ENCODE measurements around the gene FAM169A. TPM values are rescaled to one million over a fixed set of nuclear protein-coding genes. Genes with fewer than 3 reads are reported as not detected.
"Not testable (repeated sequence)": the region's sequence is repeated elsewhere in the genome, so short reads cannot be mapped to it uniquely, and the experiment has no call there.

The FAM169A gene
- total and polyA plus RNA-seq, 10 of the 15 experiments (the other 5 are each of a cell fraction or from before 2014, with no cell fraction given): 0.37 to 15.4 (median 4.7) TPM

DNA sequence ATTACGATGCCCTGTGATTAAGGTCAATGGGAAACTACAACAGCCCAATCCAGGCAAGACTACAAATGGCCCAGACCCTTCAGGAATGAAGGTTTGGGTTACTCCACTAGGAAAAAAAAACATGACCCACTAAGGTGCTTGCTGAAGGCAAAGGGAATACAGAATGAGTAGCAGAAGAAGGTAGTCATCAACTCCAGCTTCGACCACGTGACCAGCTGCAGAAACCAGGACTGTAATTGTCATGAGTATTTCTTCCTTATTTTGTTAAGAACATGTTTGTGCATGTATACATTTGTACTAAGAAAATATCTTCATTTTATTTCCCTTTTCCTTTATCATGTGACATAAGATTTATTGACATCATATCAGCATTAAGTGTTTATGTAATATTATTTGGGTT lies 74.5 kb downstream of the FAM169A start:
- CTCF ChIA-PET; H3K4me2 ChIP-seq (ENCODE audit: control insufficient read depth, insufficient read depth); H3K27me3 ChIP-seq (replicated peaks in 1 of 2; ENCODE audit: control insufficient read depth in 2 of 2, insufficient read depth in 2 of 2, low read length in 1 of 2); intact Hi-C loops (cut with micrococcal nuclease; ENCODE audit: unreplicated experiment); H4K20me1 ChIP-seq (ENCODE audit: control insufficient read depth, insufficient read depth); H3K36me3 ChIP-seq (ENCODE audit: control insufficient read depth in 2 of 2, insufficient read depth in 2 of 2, low read length in 1 of 2); DNase-seq (ENCODE audit: low read depth, low spot score); FAIRE-seq; BruUV-seq (replicated peaks); H3K4me1 ChIP-seq (ENCODE audit: control insufficient read depth, insufficient read depth, low read length); H3K4me3 ChIP-seq; H2AFZ ChIP-seq (ENCODE audit: control insufficient read depth, low read depth, low read length); H3K79me2 ChIP-seq (ENCODE audit: control insufficient read depth, insufficient read depth, low read length); H3K27ac ChIP-seq (ENCODE audit: control insufficient read depth, insufficient read depth); H3K9me3 ChIP-seq (replicated peaks; ENCODE audit: control insufficient read depth, insufficient read depth, low read length); in situ Hi-C loops (cut with MboI); H3K9ac ChIP-seq (ENCODE audit: control insufficient read depth, insufficient read depth, low read length); ATAC-seq; SMC1A ChIA-PET (ENCODE audit: uncharacterized antibody, unreplicated experiment); POLR2A ChIA-PET; RAD21 ChIA-PET (ENCODE audit: unreplicated experiment): not testable (repeated sequence)
- WGBS (ENCODE audit: insufficient coverage, insufficient replicate concordance, low lambda C conversion rate, missing lambda C conversion rate): 15% methylated on average over 3 of the region's 3 CpGs
- peak; percentile 40; the same call in 1 of the 2 replicates for TF ChIP-seq RAD51 (IDR thresholded peaks at IDR 0.05)

DNA sequence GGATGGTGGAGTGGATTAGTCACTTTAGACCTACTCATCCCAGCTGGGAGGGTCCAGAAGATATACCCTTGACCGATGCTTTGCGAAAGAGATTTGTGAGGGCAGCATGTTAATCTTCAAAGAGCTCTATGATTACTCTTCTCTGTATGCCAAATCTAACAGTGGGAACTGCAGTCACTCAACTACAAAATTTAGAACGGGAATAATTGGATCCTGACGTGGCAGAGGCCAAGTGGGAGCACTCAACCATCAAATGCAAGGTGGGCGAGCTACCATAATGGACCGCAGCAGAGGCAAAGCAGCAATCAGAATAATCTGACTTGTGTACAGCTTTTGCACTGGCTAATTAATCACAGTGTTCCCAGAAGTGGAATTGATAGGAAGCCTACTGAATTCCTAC lies 78.8 kb downstream of the FAM169A start:
- Histone ChIP-seq H2AFZ (ENCODE audit: control insufficient read depth, low read depth, low read length) (no peak overlapping the region), H3K4me3 (no peak overlapping the region), H3K36me3 (ENCODE audit: control insufficient read depth in 2 of 2, insufficient read depth in 2 of 2, low read length in 1 of 2) (no peaks in the 10 kb centered on the region), H4K20me1 (ENCODE audit: control insufficient read depth, insufficient read depth) (no peaks in the 10 kb centered on the region), H3K9me3 (replicated peaks; ENCODE audit: control insufficient read depth, insufficient read depth, low read length) (no peaks in the 10 kb centered on the region), H3K4me2 (ENCODE audit: control insufficient read depth, insufficient read depth) (no peak overlapping the region), H3K79me2 (ENCODE audit: control insufficient read depth, insufficient read depth, low read length) (no peaks in the 10 kb centered on the region), H3K9ac (ENCODE audit: control insufficient read depth, insufficient read depth, low read length) (no peak overlapping the region), H3K4me1 (ENCODE audit: control insufficient read depth, insufficient read depth, low read length) (no peaks in the 10 kb centered on the region), H3K27me3 (replicated peaks in 1 of 2; ENCODE audit: control insufficient read depth in 2 of 2, insufficient read depth in 2 of 2, low read length in 1 of 2) (no peaks in the 10 kb centered on the region), H3K27ac (ENCODE audit: control insufficient read depth, insufficient read depth) (no peak overlapping the region)
- ATAC-seq (no peak), DNase-seq (ENCODE audit: low read depth, low spot score) (no peak), FAIRE-seq (no peak)
- in situ Hi-C loops (cut with MboI): no loop called here
- 53% methylated on average over 6 of the region's 6 CpGs for WGBS (ENCODE audit: insufficient coverage, insufficient replicate concordance, low lambda C conversion rate, missing lambda C conversion rate)
- ChIA-PET RAD21 (ENCODE audit: unreplicated experiment) (no interaction called here), POLR2A (no interaction called here), CTCF (no interaction called here), SMC1A (ENCODE audit: uncharacterized antibody, unreplicated experiment) (no interaction called here)
- BruUV-seq (replicated peaks): no TSS peak
- intact Hi-C loops (cut with micrococcal nuclease; ENCODE audit: unreplicated experiment): no loop called here
- no peak for TF ChIP-seq NR2C2 (IDR thresholded peaks at IDR 0.05; ENCODE audit: borderline replicate concordance, control insufficient read depth, insufficient read length, low read depth)
- no peak for TF ChIP-seq ZBED1 (IDR thresholded peaks at IDR 0.05; ENCODE audit: borderline replicate concordance)
- no peak for TF ChIP-seq NRF1 (conservative IDR thresholded peaks at IDR 0.05; ENCODE audit: low read depth, low read length)
- no peak for TF ChIP-seq ZSCAN29 (IDR thresholded peaks at IDR 0.05)
- no peak for TF ChIP-seq RAD21 (IDR thresholded peaks at IDR 0.05; ENCODE audit: insufficient read depth, low read depth, low read length)
- TF ChIP-seq CHD1 (IDR thresholded peaks at IDR 0.05; ENCODE audit: low read depth, low read length): no peak
- TF ChIP-seq DPF2 (IDR thresholded peaks at IDR 0.05): no peak
- TF ChIP-seq, protein P1, sequence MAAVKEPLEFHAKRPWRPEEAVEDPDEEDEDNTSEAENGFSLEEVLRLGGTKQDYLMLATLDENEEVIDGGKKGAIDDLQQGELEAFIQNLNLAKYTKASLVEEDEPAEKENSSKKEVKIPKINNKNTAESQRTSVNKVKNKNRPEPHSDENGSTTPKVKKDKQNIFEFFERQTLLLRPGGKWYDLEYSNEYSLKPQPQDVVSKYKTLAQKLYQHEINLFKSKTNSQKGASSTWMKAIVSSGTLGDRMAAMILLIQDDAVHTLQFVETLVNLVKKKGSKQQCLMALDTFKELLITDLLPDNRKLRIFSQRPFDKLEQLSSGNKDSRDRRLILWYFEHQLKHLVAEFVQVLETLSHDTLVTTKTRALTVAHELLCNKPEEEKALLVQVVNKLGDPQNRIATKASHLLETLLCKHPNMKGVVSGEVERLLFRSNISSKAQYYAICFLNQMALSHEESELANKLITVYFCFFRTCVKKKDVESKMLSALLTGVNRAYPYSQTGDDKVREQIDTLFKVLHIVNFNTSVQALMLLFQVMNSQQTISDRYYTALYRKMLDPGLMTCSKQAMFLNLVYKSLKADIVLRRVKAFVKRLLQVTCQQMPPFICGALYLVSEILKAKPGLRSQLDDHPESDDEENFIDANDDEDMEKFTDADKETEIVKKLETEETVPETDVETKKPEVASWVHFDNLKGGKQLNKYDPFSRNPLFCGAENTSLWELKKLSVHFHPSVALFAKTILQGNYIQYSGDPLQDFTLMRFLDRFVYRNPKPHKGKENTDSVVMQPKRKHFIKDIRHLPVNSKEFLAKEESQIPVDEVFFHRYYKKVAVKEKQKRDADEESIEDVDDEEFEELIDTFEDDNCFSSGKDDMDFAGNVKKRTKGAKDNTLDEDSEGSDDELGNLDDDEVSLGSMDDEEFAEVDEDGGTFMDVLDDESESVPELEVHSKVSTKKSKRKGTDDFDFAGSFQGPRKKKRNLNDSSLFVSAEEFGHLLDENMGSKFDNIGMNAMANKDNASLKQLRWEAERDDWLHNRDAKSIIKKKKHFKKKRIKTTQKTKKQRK (IDR thresholded peaks at IDR 0.05; ENCODE audit: low read depth, low read length): no peak
- TF ChIP-seq, protein P2, sequence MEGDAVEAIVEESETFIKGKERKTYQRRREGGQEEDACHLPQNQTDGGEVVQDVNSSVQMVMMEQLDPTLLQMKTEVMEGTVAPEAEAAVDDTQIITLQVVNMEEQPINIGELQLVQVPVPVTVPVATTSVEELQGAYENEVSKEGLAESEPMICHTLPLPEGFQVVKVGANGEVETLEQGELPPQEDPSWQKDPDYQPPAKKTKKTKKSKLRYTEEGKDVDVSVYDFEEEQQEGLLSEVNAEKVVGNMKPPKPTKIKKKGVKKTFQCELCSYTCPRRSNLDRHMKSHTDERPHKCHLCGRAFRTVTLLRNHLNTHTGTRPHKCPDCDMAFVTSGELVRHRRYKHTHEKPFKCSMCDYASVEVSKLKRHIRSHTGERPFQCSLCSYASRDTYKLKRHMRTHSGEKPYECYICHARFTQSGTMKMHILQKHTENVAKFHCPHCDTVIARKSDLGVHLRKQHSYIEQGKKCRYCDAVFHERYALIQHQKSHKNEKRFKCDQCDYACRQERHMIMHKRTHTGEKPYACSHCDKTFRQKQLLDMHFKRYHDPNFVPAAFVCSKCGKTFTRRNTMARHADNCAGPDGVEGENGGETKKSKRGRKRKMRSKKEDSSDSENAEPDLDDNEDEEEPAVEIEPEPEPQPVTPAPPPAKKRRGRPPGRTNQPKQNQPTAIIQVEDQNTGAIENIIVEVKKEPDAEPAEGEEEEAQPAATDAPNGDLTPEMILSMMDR (IDR thresholded peaks at IDR 0.05 in 2 of 3, conservative IDR thresholded peaks at IDR 0.05 in 1 of 3; ENCODE audit: control insufficient read depth in 2 of 3, extremely low read depth in 1 of 3, insufficient read depth in 1 of 3, low read depth in 3 of 3, low read length in 3 of 3): no peak
- TF ChIP-seq TCF3 (IDR thresholded peaks at IDR 0.05; ENCODE audit: borderline replicate concordance, insufficient read depth, low read depth, low read length): no peak
- TF ChIP-seq FOXK2 (IDR thresholded peaks at IDR 0.05): no peak
- no peak for TF ChIP-seq ZNF274 (IDR thresholded peaks at IDR 0.05; ENCODE audit: insufficient read depth, insufficient read length)
